Stimulated activated naive CD4-positive, alpha-beta T cell (primary cell): ENCODE measurements around the gene CHRND.

ENCODE experiments used
- DNase-seq, 6 experiments: peaks; one replicate each; lab custom pipeline; 2025; lab: John Stamatoyannopoulos, UW

Gene CHRND

GRCh38 chr2:232525791-232526371, at the start of gene CHRND:
TSS of gene CHRND (plus strand) at chr2:232526160. CDS start at chr2:232526216, 56 bp downstream.
- DNase-seq: no peak

- DNase-seq: no peak
These were observed 49.2 kb upstream of the CHRND start for GRCh38 chr2:232476791-232477190.

GRCh38 chr2:232477751-232478510, 48.0 kb upstream of the CHRND start:
- no peak for DNase-seq

- DNase-seq: no peak
These were observed 47.2 kb upstream of the CHRND start for GRCh38 chr2:232478571-232479340.

- no peak for DNase-seq
These were observed 46.4 kb upstream of the CHRND start for GRCh38 chr2:232479341-232480200.

- no peak for DNase-seq
These were observed 45.5 kb upstream of the CHRND start for GRCh38 chr2:232480201-232481190.

GRCh38 chr2:232481322-232482140, 44.4 kb upstream of the CHRND start:
- DNase-seq: no peak

- DNase-seq: no peak
These were observed 43.4 kb upstream of the CHRND start for GRCh38 chr2:232482301-232483238.

- no peak for DNase-seq
These were observed 42.5 kb upstream of the CHRND start for GRCh38 chr2:232483311-232483922.

- no peak for DNase-seq
These were observed 41.9 kb upstream of the CHRND start for GRCh38 chr2:232483923-232484627.

GRCh38 chr2:232484628-232485347, 41.2 kb upstream of the CHRND start:
- no peak for DNase-seq

GRCh38 chr2:232485348-232485756, 40.6 kb upstream of the CHRND start:
- DNase-seq: no peak

GRCh38 chr2:232485757-232486557, 40.0 kb upstream of the CHRND start:
- DNase-seq: no peak

- no peak for DNase-seq
These were observed 39.2 kb upstream of the CHRND start for GRCh38 chr2:232486558-232487384.
